ENCODE results near the gene LAIR1. TPM values are rescaled to one million over a fixed set of nuclear protein-coding genes. Genes with fewer than 3 reads are reported as not detected.

Gene LAIR1
- total and polyA plus RNA-seq, 3 experiments from 2014 or later = 12.9 to 110 (median 13.1) TPM

Other genes with a start within 250 kb of the LAIR1 start
- 10 to 100 TPM; 32.9 to 33.1 TPM for gene TFPT, start 249.3 kb downstream of the LAIR1 start, total RNA-seq
- gene TFPT, start 249.3 kb downstream of the LAIR1 start, polyA plus RNA-seq = 25.0 TPM
- gene PRPF31, start 249.2 kb downstream of the LAIR1 start, total RNA-seq = 100 to 1,000 TPM; 123 to 132 TPM
- gene PRPF31, start 249.2 kb downstream of the LAIR1 start, polyA plus RNA-seq = 88.9 TPM
- gene CNOT3, start 227.2 kb downstream of the LAIR1 start, total RNA-seq = 10 to 100 TPM; 75.1 to 81.7 TPM
- gene CNOT3, start 227.2 kb downstream of the LAIR1 start, polyA plus RNA-seq = 14.8 TPM
- 1 to 10 TPM; 4.8 to 6.8 TPM for gene LENG1, start 205.2 kb downstream of the LAIR1 start, total RNA-seq
- 14.1 TPM for gene LENG1, start 205.2 kb downstream of the LAIR1 start, polyA plus RNA-seq
- gene TMC4, start 191.8 kb downstream of the LAIR1 start, total RNA-seq = under 1 TPM in 1 of 2 experiments, not detected in 1; 0.18 TPM
- gene TMC4, start 191.8 kb downstream of the LAIR1 start, polyA plus RNA-seq = 0.38 TPM
- 100 to 1,000 TPM in 1 of 2 experiments, 10 to 100 TPM in 1; 98.7 to 114 TPM for gene MBOAT7, start 175.4 kb downstream of the LAIR1 start, total RNA-seq
- gene MBOAT7, start 175.4 kb downstream of the LAIR1 start, polyA plus RNA-seq = 21.9 TPM
- 10 to 100 TPM; 22.4 to 24.6 TPM for gene TSEN34, start 173.6 kb downstream of the LAIR1 start, total RNA-seq
- 38.2 TPM for gene TSEN34, start 173.6 kb downstream of the LAIR1 start, polyA plus RNA-seq
- 1,000 to 10,000 TPM; 1,621 to 1,723 TPM for gene RPS9, start 164.1 kb downstream of the LAIR1 start, total RNA-seq
- 824 TPM for gene RPS9, start 164.1 kb downstream of the LAIR1 start, polyA plus RNA-seq
- gene LILRB3, start 141.9 kb downstream of the LAIR1 start, total RNA-seq = 1 to 10 TPM in 1 of 2 experiments, under 1 TPM in 1; 0.48 to 1.2 TPM
- gene LILRB3, start 141.9 kb downstream of the LAIR1 start, polyA plus RNA-seq = 0.49 TPM
- under 1 TPM; 0.37 to 0.42 TPM for gene LILRA6, start 122.1 kb downstream of the LAIR1 start, total RNA-seq
- gene LILRA6, start 122.1 kb downstream of the LAIR1 start, polyA plus RNA-seq = 0.45 TPM
- gene LILRB5, start 107.7 kb downstream of the LAIR1 start, total RNA-seq = under 1 TPM; 0.42 to 0.44 TPM
- gene LILRB5, start 107.7 kb downstream of the LAIR1 start, polyA plus RNA-seq = not detected
- under 1 TPM; 0.24 to 0.42 TPM for gene LILRB2, start 83.8 kb downstream of the LAIR1 start, total RNA-seq
- not detected for gene LILRB2, start 83.8 kb downstream of the LAIR1 start, polyA plus RNA-seq
- gene LILRA5, start 51.8 kb downstream of the LAIR1 start, total RNA-seq = not detected
- not detected for gene LILRA5, start 51.8 kb downstream of the LAIR1 start, polyA plus RNA-seq
- gene LILRA4, start 25.8 kb downstream of the LAIR1 start, total RNA-seq = not detected
- not detected for gene LILRA4, start 25.8 kb downstream of the LAIR1 start, polyA plus RNA-seq
- gene TTYH1, start 50.5 kb upstream of the LAIR1 start, total RNA-seq = under 1 TPM in 1 of 2 experiments, not detected in 1; 0.66 TPM
- not detected for gene TTYH1, start 50.5 kb upstream of the LAIR1 start, polyA plus RNA-seq
- 100 to 1,000 TPM; 132 to 144 TPM for gene LENG8, start 84.3 kb upstream of the LAIR1 start, total RNA-seq
- 8.0 TPM for gene LENG8, start 84.3 kb upstream of the LAIR1 start, polyA plus RNA-seq
- 1 to 10 TPM; 3.8 to 4.4 TPM for gene LENG9, start 98.8 kb upstream of the LAIR1 start, total RNA-seq
- gene LENG9, start 98.8 kb upstream of the LAIR1 start, polyA plus RNA-seq = 0.23 TPM
- 1 to 10 TPM in 1 of 2 experiments, under 1 TPM in 1; 0.44 to 1.1 TPM for gene CDC42EP5, start 108.4 kb upstream of the LAIR1 start, total RNA-seq
- gene CDC42EP5, start 108.4 kb upstream of the LAIR1 start, polyA plus RNA-seq = not detected
- gene LAIR2, start 137.9 kb upstream of the LAIR1 start, total RNA-seq = 1 to 10 TPM; 1.4 TPM
- 31.6 TPM for gene LAIR2, start 137.9 kb upstream of the LAIR1 start, polyA plus RNA-seq
- not detected for gene LILRA2, start 208.9 kb upstream of the LAIR1 start, total RNA-seq
- not detected for gene LILRA2, start 208.9 kb upstream of the LAIR1 start, polyA plus RNA-seq
- gene LILRA1, start 228.7 kb upstream of the LAIR1 start, total RNA-seq = not detected
- not detected for gene LILRA1, start 228.7 kb upstream of the LAIR1 start, polyA plus RNA-seq